Keratinocyte (primary cell): ENCODE results near the gene TEX50. TPM values are rescaled to one million over a fixed set of nuclear protein-coding genes. Genes with fewer than 3 reads are reported as not detected.
"Not testable (repeated sequence)": the region's sequence is repeated elsewhere in the genome, so short reads cannot be mapped to it uniquely, and the experiment has no call there.

Source experiments
- DNase-seq: peaks from one replicate; pipeline ENCODE4 v3.0.0-alpha.2; 2011; ENCODE audit warnings: low read depth, missing footprints, low spot score
- FAIRE-seq: peaks from 2 replicates; lab custom pipeline; 2011; peaks lifted over from hg19 to GRCh38; lab: Jason Lieb, UNC
- H2AFZ ChIP-seq: 2 replicates; pipeline ENCODE4 v1.6.0; 2012; ENCODE audit warnings: low read length, control low read depth, inconsistent platforms; ENCODE audit not compliant: control insufficient read depth
- H3K27ac ChIP-seq: 2 replicates; pipeline ENCODE4 v1.5.1; 2011; ENCODE audit warnings: low read length; ENCODE audit not compliant: control insufficient read depth, insufficient read depth
- H3K27me3 ChIP-seq: 3 replicates; pipeline ENCODE4 v1.6.0; 2011; ENCODE audit warnings: low read length; ENCODE audit not compliant: control insufficient read depth, insufficient read depth; ENCODE audit errors: extremely low read depth
- H3K36me3 ChIP-seq, 2 experiments: 2 replicates in 1 of 2; 3 replicates in 1 of 2; pipeline ENCODE4 v1.5.1; 2011; ENCODE audit warnings: low read length in 2 of 2, mild to moderate bottlenecking in 1 of 2; ENCODE audit not compliant: control insufficient read depth in 2 of 2, insufficient read depth in 2 of 2; ENCODE audit errors: extremely low read depth in 1 of 2
- H3K4me1 ChIP-seq: 3 replicates; pipeline ENCODE4 v1.5.1; 2011; ENCODE audit warnings: low read length; ENCODE audit not compliant: control insufficient read depth, insufficient read depth; ENCODE audit errors: extremely low read depth
- H3K4me2 ChIP-seq: 3 replicates; pipeline ENCODE4 v1.6.0; 2011; ENCODE audit warnings: low read depth, low read length; ENCODE audit not compliant: control insufficient read depth, insufficient read depth; ENCODE audit errors: extremely low read depth
- H3K4me3 ChIP-seq, 3 experiments: fragments of 200-600 bp in 1 of 3; sonication (generic) in 1 of 3; 2 replicates in 2 of 3; 3 replicates in 1 of 3; pipeline ENCODE4 v1.5.1; 2011 to 2016; ENCODE audit warnings: low read length in 3 of 3, mild to moderate bottlenecking in 3 of 3, control low read depth in 2 of 3, inconsistent platforms in 1 of 3, low read depth in 1 of 3, mixed read lengths in 1 of 3, mixed run types in 1 of 3, moderate library complexity in 1 of 3; ENCODE audit not compliant: control insufficient read depth in 2 of 3, insufficient read depth in 2 of 3; ENCODE audit errors: extremely low read depth in 1 of 3
- H3K79me2 ChIP-seq: 2 replicates; pipeline ENCODE4 v1.6.0; 2012; ENCODE audit warnings: low read length; ENCODE audit not compliant: control insufficient read depth, insufficient read depth
- H3K9ac ChIP-seq: 3 replicates; pipeline ENCODE4 v1.6.0; 2011; ENCODE audit warnings: low read length; ENCODE audit not compliant: control insufficient read depth, insufficient read depth; ENCODE audit errors: extremely low read depth
- H3K9me1 ChIP-seq: 3 replicates; pipeline ENCODE4 v1.6.0; 2011; ENCODE audit warnings: low read length; ENCODE audit not compliant: control insufficient read depth, insufficient read depth; ENCODE audit errors: extremely low read depth
- H3K9me3 ChIP-seq: 2 replicates; pipeline ENCODE4 v1.5.1; 2012; ENCODE audit warnings: low read depth, low read length; ENCODE audit not compliant: control insufficient read depth
- H4K20me1 ChIP-seq: 3 replicates; pipeline ENCODE4 v1.6.0; 2011; ENCODE audit warnings: low read length; ENCODE audit not compliant: control insufficient read depth, insufficient read depth; ENCODE audit errors: extremely low read depth
- CTCF ChIP-seq, 3 experiments: IDR thresholded peaks in 1 of 3; conservative IDR thresholded peaks in 1 of 3; optimal IDR thresholded peaks in 1 of 3; 2 replicates in 2 of 3; 3 replicates in 1 of 3; pipeline versions ENCODE3 to v1.5.1; 2011; ENCODE audit warnings: low read length in 3 of 3, mild to moderate bottlenecking in 3 of 3, moderate library complexity in 2 of 3, control low read depth in 1 of 3, inconsistent platforms in 1 of 3; ENCODE audit not compliant: insufficient read depth in 2 of 3; ENCODE audit errors: extremely low read depth in 1 of 3
- EZH2 ChIP-seq: IDR thresholded peaks from one replicate; pipeline ENCODE4 v1.6.1; 2012; ENCODE audit warnings: inconsistent platforms, mild to moderate bottlenecking, low read length, moderate library complexity
- dilution Hi-C: fragments of 300-500 bp; cut with MboI; formaldehyde crosslinking; loops from one replicate; pipeline ENCODE4 v1.7.0; 2020; ENCODE audit warnings: low sequenced_read_pairs; ENCODE audit not compliant: extremely low pct_ligation_motif_present
- polyA plus RNA-seq, 5 experiments: library from polyadenylated mRNA; depleted of rRNA in 3 of 5; stranded (reverse) in 3 of 5; stranded (forward) in 1 of 5; unstranded in 1 of 5; fragments of >200 nt; gene quantifications; 1 replicate in 1 of 5; 2 replicates in 3 of 5; 3 replicates in 1 of 5; pipeline versions ENCODE4 v1.2.1 to v1.2.3, GENCODE V29; 2011 to 2012; ENCODE audit warnings: missing spikeins in 2 of 5, low read depth in 1 of 5, low replicate concordance in 1 of 5

TEX50 gene
- polyA plus RNA-seq, 1 donor (not counting 4 experiments of a cell fraction or from before 2014, with no cell fraction given) = not detected

GRCh38 chr1:173603056-173603591, 32.0 kb upstream of the TEX50 start, which contains the start of gene SLC9C2:
TSS of gene SLC9C2 (minus strand) at chr1:173603072. CDS start at chr1:173601776, 1,296 bp downstream.
- Histone ChIP-seq H3K9me3 (no peaks in the 10 kb centered on the region), H2AFZ (no peak within 1 kb of the TSS), H3K4me1 (no peaks in the 10 kb centered on the region), H3K9me1 (no peaks in the 10 kb centered on the region), H3K9ac (no peak within 1 kb of the TSS), H3K36me3 (no peaks in the 10 kb centered on the region), H4K20me1 (no peaks in the 10 kb centered on the region), H3K27me3 (no peaks in the 10 kb centered on the region), H3K79me2 (no peaks in the 10 kb centered on the region), H3K4me3 (peak within 1 kb of the TSS in 1 of 3 experiments; percentile 13), H3K27ac (no peak within 1 kb of the TSS), H3K4me2 (peak within 1 kb of the TSS; percentile 29)
- dilution Hi-C loops = no loop called here
- no peak for FAIRE-seq
- DNase-seq = no peak
- TF ChIP-seq CTCF (optimal IDR thresholded peaks at IDR 0.05 in 1 of 3, IDR thresholded peaks at IDR 0.05 in 1 of 3, conservative IDR thresholded peaks at IDR 0.05 in 1 of 3; ENCODE audit: extremely low read depth in 1 of 3, insufficient read depth in 2 of 3, low read length in 3 of 3) (no peak), EZH2 (no peak)

GRCh38 chr1:173608503-173609216, 26.5 kb upstream of the TEX50 start:
- Histone ChIP-seq H3K4me2 (no peak overlapping the region), H3K4me1 (no peaks in the 10 kb centered on the region), H3K36me3 (no peaks in the 10 kb centered on the region), H3K9ac (no peak overlapping the region), H3K27me3 (no peaks in the 10 kb centered on the region), H2AFZ (no peak overlapping the region), H3K4me3 (no peak overlapping the region), H3K9me3 (no peaks in the 10 kb centered on the region), H3K27ac (no peak overlapping the region), H3K9me1 (no peaks in the 10 kb centered on the region), H3K79me2 (no peaks in the 10 kb centered on the region), H4K20me1 (no peaks in the 10 kb centered on the region)
- DNase-seq (no peak), FAIRE-seq (no peak)
- dilution Hi-C loops = no loop called here
- TF ChIP-seq EZH2 (no peak), CTCF (optimal IDR thresholded peaks at IDR 0.05 in 1 of 3, IDR thresholded peaks at IDR 0.05 in 1 of 3, conservative IDR thresholded peaks at IDR 0.05 in 1 of 3; ENCODE audit: extremely low read depth in 1 of 3, insufficient read depth in 2 of 3, low read length in 3 of 3) (no peak)

- dilution Hi-C loops, H2AFZ ChIP-seq, H3K27me3 ChIP-seq, H3K4me1 ChIP-seq, H3K4me3 ChIP-seq, H3K9me3 ChIP-seq, FAIRE-seq, H3K36me3 ChIP-seq, H3K9ac ChIP-seq, H3K27ac ChIP-seq, DNase-seq, H4K20me1 ChIP-seq, H3K79me2 ChIP-seq, H3K9me1 ChIP-seq, H3K4me2 ChIP-seq: not testable (repeated sequence)
Observed at GRCh38 chr1:173613086-173613485, 22.1 kb upstream of the TEX50 start.
